OCI-LY3 (cell line): ENCODE data around the gene ZNF205.
"Not testable (repeated sequence)": the region's sequence is repeated elsewhere in the genome, so short reads cannot be mapped to it uniquely, and the experiment has no call there.

ENCODE experiments used
- EZH2phosphoT487 ChIP-seq: fragments of 200-600 bp; shearing (Covaris generic); IDR thresholded peaks from 2 replicates; pipeline ENCODE4 v1.6.1; 2018; ENCODE audit warnings: antibody characterized with exemption, mixed run types, low read depth
- TF ChIP-seq, protein P1 (sequence below): fragments of 200-600, 300-600 bp; sonication (generic); IDR thresholded peaks from 2 replicates; pipeline ENCODE4 v1.5.1; 2014; ENCODE audit warnings: antibody characterized with exemption, low read length, low read depth

GRCh38 chr16:3139561-3139960, 27.2 kb downstream of the ZNF205 start:
- TF ChIP-seq, protein P1, sequence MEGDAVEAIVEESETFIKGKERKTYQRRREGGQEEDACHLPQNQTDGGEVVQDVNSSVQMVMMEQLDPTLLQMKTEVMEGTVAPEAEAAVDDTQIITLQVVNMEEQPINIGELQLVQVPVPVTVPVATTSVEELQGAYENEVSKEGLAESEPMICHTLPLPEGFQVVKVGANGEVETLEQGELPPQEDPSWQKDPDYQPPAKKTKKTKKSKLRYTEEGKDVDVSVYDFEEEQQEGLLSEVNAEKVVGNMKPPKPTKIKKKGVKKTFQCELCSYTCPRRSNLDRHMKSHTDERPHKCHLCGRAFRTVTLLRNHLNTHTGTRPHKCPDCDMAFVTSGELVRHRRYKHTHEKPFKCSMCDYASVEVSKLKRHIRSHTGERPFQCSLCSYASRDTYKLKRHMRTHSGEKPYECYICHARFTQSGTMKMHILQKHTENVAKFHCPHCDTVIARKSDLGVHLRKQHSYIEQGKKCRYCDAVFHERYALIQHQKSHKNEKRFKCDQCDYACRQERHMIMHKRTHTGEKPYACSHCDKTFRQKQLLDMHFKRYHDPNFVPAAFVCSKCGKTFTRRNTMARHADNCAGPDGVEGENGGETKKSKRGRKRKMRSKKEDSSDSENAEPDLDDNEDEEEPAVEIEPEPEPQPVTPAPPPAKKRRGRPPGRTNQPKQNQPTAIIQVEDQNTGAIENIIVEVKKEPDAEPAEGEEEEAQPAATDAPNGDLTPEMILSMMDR: not testable (repeated sequence)
- not testable (repeated sequence) for TF ChIP-seq EZH2phosphoT487
